ENCODE data around the gene DUSP16.

DNA sequence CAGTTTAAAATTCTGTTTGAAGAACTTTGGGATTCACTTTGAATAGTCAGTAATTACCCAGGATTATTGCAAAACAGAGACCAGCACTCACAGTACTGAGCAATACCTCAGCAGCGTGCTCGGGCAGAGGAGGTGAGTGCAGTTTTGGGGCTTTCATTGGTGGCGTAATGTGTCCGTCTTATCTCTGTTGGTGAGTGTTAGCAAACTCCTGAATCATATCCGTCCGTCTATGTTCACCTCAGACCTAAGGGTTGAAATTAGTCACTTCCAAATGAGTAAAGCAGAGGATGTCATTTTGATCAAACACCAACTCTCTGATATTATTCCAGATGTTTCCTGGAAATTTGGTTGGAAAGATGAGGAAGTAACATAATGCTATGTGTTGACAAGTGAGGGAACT lies 123.0 kb downstream of the DUSP16 start:
- TF ChIP-seq, protein P1, sequence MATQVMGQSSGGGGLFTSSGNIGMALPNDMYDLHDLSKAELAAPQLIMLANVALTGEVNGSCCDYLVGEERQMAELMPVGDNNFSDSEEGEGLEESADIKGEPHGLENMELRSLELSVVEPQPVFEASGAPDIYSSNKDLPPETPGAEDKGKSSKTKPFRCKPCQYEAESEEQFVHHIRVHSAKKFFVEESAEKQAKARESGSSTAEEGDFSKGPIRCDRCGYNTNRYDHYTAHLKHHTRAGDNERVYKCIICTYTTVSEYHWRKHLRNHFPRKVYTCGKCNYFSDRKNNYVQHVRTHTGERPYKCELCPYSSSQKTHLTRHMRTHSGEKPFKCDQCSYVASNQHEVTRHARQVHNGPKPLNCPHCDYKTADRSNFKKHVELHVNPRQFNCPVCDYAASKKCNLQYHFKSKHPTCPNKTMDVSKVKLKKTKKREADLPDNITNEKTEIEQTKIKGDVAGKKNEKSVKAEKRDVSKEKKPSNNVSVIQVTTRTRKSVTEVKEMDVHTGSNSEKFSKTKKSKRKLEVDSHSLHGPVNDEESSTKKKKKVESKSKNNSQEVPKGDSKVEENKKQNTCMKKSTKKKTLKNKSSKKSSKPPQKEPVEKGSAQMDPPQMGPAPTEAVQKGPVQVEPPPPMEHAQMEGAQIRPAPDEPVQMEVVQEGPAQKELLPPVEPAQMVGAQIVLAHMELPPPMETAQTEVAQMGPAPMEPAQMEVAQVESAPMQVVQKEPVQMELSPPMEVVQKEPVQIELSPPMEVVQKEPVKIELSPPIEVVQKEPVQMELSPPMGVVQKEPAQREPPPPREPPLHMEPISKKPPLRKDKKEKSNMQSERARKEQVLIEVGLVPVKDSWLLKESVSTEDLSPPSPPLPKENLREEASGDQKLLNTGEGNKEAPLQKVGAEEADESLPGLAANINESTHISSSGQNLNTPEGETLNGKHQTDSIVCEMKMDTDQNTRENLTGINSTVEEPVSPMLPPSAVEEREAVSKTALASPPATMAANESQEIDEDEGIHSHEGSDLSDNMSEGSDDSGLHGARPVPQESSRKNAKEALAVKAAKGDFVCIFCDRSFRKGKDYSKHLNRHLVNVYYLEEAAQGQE (IDR thresholded peaks at IDR 0.05; ENCODE audit: insufficient replicate concordance, low read depth) = no peak
- TF ChIP-seq, protein P2, sequence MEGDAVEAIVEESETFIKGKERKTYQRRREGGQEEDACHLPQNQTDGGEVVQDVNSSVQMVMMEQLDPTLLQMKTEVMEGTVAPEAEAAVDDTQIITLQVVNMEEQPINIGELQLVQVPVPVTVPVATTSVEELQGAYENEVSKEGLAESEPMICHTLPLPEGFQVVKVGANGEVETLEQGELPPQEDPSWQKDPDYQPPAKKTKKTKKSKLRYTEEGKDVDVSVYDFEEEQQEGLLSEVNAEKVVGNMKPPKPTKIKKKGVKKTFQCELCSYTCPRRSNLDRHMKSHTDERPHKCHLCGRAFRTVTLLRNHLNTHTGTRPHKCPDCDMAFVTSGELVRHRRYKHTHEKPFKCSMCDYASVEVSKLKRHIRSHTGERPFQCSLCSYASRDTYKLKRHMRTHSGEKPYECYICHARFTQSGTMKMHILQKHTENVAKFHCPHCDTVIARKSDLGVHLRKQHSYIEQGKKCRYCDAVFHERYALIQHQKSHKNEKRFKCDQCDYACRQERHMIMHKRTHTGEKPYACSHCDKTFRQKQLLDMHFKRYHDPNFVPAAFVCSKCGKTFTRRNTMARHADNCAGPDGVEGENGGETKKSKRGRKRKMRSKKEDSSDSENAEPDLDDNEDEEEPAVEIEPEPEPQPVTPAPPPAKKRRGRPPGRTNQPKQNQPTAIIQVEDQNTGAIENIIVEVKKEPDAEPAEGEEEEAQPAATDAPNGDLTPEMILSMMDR (IDR thresholded peaks at IDR 0.05; ENCODE audit: insufficient read depth, low read length) = no peak
- no peak for TF ChIP-seq POLR2AphosphoS5 (IDR thresholded peaks at IDR 0.05; ENCODE audit: low read depth)
- TF ChIP-seq GABPA (IDR thresholded peaks at IDR 0.05; ENCODE audit: low read depth) = no peak
- no peak for TF ChIP-seq SPI1 (IDR thresholded peaks at IDR 0.05; ENCODE audit: borderline replicate concordance, low read depth)
